ENCODE results near the gene SOX12. TPM values are rescaled to one million over a fixed set of nuclear protein-coding genes. Genes with fewer than 3 reads are reported as not detected.
"Not testable (repeated sequence)": the region's sequence is repeated elsewhere in the genome, so short reads cannot be mapped to it uniquely, and the experiment has no call there.

Gene SOX12
- polyA plus RNA-seq, 1 of the 3 experiments (the other 2 are of a cell fraction) = 11.3 TPM

DNA sequence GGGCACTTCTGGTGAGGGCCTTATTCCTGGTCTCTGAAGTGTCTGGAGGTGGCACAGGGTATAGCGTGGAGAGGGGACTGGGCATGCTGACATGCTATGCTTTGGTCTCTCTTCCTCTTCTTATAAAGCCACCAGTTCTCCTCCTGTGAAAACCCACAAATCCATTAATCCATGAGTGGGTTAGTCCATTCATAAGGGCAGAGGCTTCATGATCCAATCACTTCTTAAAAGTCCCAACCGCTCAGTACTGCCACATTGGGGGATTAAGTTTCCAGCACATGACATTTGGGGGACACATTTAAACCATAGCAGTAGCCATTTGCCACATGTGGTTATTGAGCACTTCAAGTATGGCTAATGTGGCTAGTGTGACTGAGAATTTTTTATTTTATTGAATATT, 51.4 kb downstream of the SOX12 start:
- no peak overlapping the region for H3K4me3 ChIP-seq (ENCODE audit: low read depth in 2 of 2, low read length in 1 of 2)
- no peaks in the 10 kb centered on the region for H3K36me3 ChIP-seq (replicated peaks in 1 of 2; ENCODE audit: control insufficient read depth in 1 of 2, insufficient read depth in 2 of 2, low read length in 1 of 2)
- H3K27ac ChIP-seq (ENCODE audit: low read depth in 2 of 2, low read length in 1 of 2) = no peak overlapping the region
- no peaks in the 10 kb centered on the region for H3K27me3 ChIP-seq (ENCODE audit: insufficient read depth)
- ChIA-PET POLR2A (no interaction called here), CTCF (no interaction called here)
- H3K9me2 ChIP-seq = no peaks in the 10 kb centered on the region
- no peak overlapping the region for H3K9ac ChIP-seq
- no peak overlapping the region for H2AFZ ChIP-seq (ENCODE audit: low read depth)
- DNase-seq = no peak
- H3K9me3 ChIP-seq = no peaks in the 10 kb centered on the region
- 38% methylated on average over 2 of the region's 2 CpGs for WGBS (ENCODE audit: low lambda C conversion rate)
- no peak for TF ChIP-seq JUND (IDR thresholded peaks at IDR 0.05)
- TF ChIP-seq POLR2AphosphoS5 (IDR thresholded peaks at IDR 0.05; ENCODE audit: low read depth, low read length) = no peak
- no peak for TF ChIP-seq FOXM1 (IDR thresholded peaks at IDR 0.05; ENCODE audit: low read depth)
- TF ChIP-seq, protein P1, sequence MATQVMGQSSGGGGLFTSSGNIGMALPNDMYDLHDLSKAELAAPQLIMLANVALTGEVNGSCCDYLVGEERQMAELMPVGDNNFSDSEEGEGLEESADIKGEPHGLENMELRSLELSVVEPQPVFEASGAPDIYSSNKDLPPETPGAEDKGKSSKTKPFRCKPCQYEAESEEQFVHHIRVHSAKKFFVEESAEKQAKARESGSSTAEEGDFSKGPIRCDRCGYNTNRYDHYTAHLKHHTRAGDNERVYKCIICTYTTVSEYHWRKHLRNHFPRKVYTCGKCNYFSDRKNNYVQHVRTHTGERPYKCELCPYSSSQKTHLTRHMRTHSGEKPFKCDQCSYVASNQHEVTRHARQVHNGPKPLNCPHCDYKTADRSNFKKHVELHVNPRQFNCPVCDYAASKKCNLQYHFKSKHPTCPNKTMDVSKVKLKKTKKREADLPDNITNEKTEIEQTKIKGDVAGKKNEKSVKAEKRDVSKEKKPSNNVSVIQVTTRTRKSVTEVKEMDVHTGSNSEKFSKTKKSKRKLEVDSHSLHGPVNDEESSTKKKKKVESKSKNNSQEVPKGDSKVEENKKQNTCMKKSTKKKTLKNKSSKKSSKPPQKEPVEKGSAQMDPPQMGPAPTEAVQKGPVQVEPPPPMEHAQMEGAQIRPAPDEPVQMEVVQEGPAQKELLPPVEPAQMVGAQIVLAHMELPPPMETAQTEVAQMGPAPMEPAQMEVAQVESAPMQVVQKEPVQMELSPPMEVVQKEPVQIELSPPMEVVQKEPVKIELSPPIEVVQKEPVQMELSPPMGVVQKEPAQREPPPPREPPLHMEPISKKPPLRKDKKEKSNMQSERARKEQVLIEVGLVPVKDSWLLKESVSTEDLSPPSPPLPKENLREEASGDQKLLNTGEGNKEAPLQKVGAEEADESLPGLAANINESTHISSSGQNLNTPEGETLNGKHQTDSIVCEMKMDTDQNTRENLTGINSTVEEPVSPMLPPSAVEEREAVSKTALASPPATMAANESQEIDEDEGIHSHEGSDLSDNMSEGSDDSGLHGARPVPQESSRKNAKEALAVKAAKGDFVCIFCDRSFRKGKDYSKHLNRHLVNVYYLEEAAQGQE (IDR thresholded peaks at IDR 0.05; ENCODE audit: low read depth, low read length) = no peak
- TF ChIP-seq YY1 (IDR thresholded peaks at IDR 0.05; ENCODE audit: low read depth) = no peak
- TF ChIP-seq RAD21 (IDR thresholded peaks at IDR 0.05; ENCODE audit: low read length) = no peak
- TF ChIP-seq, protein P2, sequence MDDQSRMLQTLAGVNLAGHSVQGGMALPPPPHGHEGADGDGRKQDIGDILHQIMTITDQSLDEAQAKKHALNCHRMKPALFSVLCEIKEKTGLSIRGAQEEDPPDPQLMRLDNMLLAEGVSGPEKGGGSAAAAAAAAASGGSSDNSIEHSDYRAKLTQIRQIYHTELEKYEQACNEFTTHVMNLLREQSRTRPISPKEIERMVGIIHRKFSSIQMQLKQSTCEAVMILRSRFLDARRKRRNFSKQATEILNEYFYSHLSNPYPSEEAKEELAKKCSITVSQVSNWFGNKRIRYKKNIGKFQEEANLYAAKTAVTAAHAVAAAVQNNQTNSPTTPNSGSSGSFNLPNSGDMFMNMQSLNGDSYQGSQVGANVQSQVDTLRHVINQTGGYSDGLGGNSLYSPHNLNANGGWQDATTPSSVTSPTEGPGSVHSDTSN (IDR thresholded peaks at IDR 0.05) = no peak
- no peak for TF ChIP-seq RCOR1 (IDR thresholded peaks at IDR 0.05; ENCODE audit: low read length)
- TF ChIP-seq EP300 (IDR thresholded peaks at IDR 0.05; ENCODE audit: borderline replicate concordance in 1 of 2, low read depth in 1 of 2, low read length in 1 of 2) = no peak
- no peak for TF ChIP-seq TAF1 (IDR thresholded peaks at IDR 0.05; ENCODE audit: borderline replicate concordance, low read depth, low read length)
- TF ChIP-seq SIN3A (IDR thresholded peaks at IDR 0.05; ENCODE audit: borderline replicate concordance, low read depth, low read length) = no peak
- TF ChIP-seq NRF1 (IDR thresholded peaks at IDR 0.05; ENCODE audit: low read depth, low read length) = no peak
- no peak for TF ChIP-seq CHD2 (IDR thresholded peaks at IDR 0.05; ENCODE audit: low read length, partially characterized antibody)
- TF ChIP-seq GABPA (IDR thresholded peaks at IDR 0.05; ENCODE audit: low read depth) = no peak
- TF ChIP-seq, protein P3, sequence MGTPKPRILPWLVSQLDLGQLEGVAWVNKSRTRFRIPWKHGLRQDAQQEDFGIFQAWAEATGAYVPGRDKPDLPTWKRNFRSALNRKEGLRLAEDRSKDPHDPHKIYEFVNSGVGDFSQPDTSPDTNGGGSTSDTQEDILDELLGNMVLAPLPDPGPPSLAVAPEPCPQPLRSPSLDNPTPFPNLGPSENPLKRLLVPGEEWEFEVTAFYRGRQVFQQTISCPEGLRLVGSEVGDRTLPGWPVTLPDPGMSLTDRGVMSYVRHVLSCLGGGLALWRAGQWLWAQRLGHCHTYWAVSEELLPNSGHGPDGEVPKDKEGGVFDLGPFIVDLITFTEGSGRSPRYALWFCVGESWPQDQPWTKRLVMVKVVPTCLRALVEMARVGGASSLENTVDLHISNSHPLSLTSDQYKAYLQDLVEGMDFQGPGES (IDR thresholded peaks at IDR 0.05; ENCODE audit: low read depth, low read length) = no peak
- TF ChIP-seq TCF12 (IDR thresholded peaks at IDR 0.05) = no peak
- TF ChIP-seq, protein P4, sequence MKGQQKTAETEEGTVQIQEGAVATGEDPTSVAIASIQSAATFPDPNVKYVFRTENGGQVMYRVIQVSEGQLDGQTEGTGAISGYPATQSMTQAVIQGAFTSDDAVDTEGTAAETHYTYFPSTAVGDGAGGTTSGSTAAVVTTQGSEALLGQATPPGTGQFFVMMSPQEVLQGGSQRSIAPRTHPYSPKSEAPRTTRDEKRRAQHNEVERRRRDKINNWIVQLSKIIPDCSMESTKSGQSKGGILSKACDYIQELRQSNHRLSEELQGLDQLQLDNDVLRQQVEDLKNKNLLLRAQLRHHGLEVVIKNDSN (IDR thresholded peaks at IDR 0.05; ENCODE audit: borderline replicate concordance, low read depth) = no peak
- no peak for TF ChIP-seq NFIC (IDR thresholded peaks at IDR 0.05; ENCODE audit: borderline replicate concordance)
- TF ChIP-seq RFX5 (IDR thresholded peaks at IDR 0.05; ENCODE audit: low read length) = no peak
- peaks cover 9 to 20% of the 10 kb centered on the region in 2 experiments; a peak in 3 of 4 replicates for H3K4me1 ChIP-seq (ENCODE audit: control insufficient read depth in 1 of 2, insufficient read depth in 2 of 2, low read depth in 1 of 2, low read length in 1 of 2)
- no peak overlapping the region for H3K4me2 ChIP-seq
- H3K79me2 ChIP-seq (ENCODE audit: insufficient read depth) = peaks cover 4% of the 10 kb centered on the region; the same call in 1 of the 2 replicates
- H3F3A ChIP-seq (replicated peaks; ENCODE audit: insufficient read depth) = peaks cover 12% of the 10 kb centered on the region
- H4K20me1 ChIP-seq (ENCODE audit: insufficient read depth) = no peaks in the 10 kb centered on the region

GRCh38 chr20:377578-377977, 52.2 kb downstream of the SOX12 start:
- CTCF ChIA-PET = interaction anchor here (1.2 kb wide), 1 partner anchor 15 kb away, joined by 3 read pairs; no protein-coding TSS in a partner anchor
- not testable (repeated sequence) for DNase-seq; H3K9ac ChIP-seq; H3K79me2 ChIP-seq (ENCODE audit: insufficient read depth); H3F3A ChIP-seq (replicated peaks; ENCODE audit: insufficient read depth); H3K36me3 ChIP-seq (replicated peaks in 1 of 2; ENCODE audit: control insufficient read depth in 1 of 2, insufficient read depth in 2 of 2, low read length in 1 of 2); H3K27ac ChIP-seq (ENCODE audit: low read depth in 2 of 2, low read length in 1 of 2); H4K20me1 ChIP-seq (ENCODE audit: insufficient read depth); H3K4me2 ChIP-seq; H3K9me2 ChIP-seq; H3K4me3 ChIP-seq (ENCODE audit: low read depth in 2 of 2, low read length in 1 of 2); H3K9me3 ChIP-seq; H2AFZ ChIP-seq (ENCODE audit: low read depth); H3K27me3 ChIP-seq (ENCODE audit: insufficient read depth)
- H3K4me1 ChIP-seq (ENCODE audit: control insufficient read depth in 1 of 2, insufficient read depth in 2 of 2, low read depth in 1 of 2, low read length in 1 of 2) = peaks cover 7 to 12% of the 10 kb centered on the region in 2 experiments; a peak in 3 of 4 replicates
- POLR2A ChIA-PET = interaction anchor here (1.0 kb wide), 1 partner anchor 30 kb away, joined by 3 read pairs; no protein-coding TSS in a partner anchor
- WGBS (ENCODE audit: low lambda C conversion rate) = 91% methylated on average over 12 of the region's 12 CpGs

Data from SK-N-SH (cell line).